ENCODE data around the gene COTL1.
A peak's percentile ranks its signal among the peaks of the same experiment; 100 is the strongest.

The COTL1 gene, protein sequence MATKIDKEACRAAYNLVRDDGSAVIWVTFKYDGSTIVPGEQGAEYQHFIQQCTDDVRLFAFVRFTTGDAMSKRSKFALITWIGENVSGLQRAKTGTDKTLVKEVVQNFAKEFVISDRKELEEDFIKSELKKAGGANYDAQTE

DNA sequence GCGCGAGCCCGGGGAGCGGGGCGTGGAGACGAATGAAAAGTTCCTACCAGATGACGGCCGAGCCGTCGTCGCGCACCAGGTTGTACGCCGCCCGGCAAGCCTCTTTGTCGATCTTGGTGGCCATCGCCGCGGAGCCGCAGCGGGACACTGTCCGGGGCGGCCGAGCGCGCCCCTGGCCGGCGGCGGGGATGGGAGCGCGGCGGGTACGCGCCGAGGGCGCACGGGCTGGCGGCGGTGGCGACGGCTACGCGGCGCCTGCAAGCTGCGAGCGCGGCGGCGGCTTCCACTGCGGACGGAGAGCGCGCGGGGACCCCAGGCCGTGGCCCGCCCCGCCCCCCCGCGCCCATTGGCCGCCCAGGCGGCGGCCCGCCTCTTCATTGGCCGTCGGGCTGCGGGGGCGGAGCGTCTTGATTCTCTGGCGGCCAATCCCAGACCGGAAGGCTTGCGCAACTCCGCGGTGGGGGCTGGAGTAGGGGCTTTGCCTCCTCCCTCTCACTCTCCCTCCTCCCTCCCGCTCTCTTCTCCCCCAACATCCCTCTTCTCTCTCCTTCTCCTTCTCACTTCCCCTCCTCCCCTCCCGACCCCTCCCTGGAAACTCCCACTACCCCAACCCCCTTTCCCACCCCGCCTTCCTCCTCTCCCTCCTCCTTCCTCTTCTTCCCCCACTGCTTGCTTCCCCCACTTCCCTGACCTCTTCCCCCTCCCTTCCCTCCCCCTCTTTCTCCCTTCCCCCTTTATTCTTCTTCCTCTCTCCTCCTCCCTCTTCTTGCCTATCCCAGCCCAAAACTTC is at the start of gene COTL1:
Gene COTL1 (minus strand): TSS at position 288 of the 790 bp plus-strand sequence. CDS start 164 bp downstream, at position 124.
- DNase-seq, result peak; percentile 98

DNA sequence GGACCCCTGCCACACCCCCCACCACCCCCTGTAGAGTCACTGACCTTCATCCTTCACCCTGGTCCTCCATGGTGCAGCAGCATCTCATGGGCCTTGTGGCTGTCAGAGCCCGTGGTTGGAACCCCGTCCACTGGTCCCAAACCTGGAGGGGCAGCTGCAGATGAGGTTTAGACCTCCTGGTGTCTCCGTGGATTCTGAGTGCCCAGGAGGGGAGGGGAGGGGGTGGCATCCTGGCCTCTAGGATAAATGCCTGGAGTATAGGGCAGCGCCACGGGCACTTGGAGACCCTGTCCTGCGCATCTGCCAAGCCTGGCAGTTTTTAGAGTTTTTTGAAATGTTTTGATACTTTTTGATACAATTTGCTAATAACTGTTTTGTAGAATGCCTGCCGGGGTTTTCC is 48.0 kb upstream of the COTL1 start:
- DNase-seq, result no peak

DNA sequence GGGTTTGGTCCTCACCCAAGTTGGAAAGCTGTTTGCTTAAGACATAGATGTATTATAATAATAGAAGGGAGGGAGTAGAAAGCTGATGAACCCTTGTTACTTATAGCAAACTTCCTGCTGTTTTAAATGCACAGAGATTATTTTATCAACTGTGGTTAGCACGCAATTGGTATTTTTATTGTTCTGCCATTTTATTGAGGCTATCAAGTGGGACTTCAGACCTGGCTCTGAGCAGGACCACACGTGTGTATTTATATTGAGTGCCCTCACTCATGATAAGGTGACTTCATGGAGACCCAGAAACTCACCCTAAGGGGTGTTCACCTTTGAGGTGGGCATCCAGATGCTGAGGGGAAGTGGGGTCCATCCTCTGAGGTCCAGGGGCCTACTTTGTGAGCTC is 47.5 kb upstream of the COTL1 start:
- DNase-seq, result no peak

DNA sequence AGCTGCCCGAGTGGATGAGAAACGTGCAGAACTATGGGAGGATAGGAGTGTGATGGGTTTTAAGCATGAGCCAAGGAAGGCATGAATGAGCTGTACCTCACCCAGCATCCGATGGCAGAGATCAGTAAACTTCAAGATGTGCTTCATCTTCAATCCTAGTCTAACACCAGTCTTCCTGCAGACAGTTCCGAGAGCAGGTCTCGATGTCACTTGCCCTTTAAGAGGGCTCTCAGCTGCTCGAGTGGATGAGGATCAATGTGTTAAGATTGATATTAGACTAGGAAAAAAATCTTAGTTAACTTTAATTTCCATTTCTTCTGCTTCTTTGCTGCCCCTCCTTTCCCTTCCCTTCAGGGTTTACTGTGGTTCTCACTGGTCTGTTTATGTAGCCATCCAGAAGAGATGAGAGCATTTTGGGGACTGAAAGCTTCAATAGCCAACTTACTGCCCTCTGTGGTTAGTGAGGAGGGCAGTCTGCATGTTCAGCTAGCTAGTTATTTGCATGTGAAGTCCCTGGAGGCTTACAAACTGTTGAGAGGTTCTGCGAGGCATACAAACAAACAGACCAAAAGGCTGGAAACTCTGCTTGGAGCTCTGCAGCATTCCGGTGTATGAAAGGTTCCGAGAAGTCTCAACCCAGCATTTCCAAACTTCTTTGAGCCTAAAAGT is 45.7 kb upstream of the COTL1 start:
- no peak for DNase-seq

DNA sequence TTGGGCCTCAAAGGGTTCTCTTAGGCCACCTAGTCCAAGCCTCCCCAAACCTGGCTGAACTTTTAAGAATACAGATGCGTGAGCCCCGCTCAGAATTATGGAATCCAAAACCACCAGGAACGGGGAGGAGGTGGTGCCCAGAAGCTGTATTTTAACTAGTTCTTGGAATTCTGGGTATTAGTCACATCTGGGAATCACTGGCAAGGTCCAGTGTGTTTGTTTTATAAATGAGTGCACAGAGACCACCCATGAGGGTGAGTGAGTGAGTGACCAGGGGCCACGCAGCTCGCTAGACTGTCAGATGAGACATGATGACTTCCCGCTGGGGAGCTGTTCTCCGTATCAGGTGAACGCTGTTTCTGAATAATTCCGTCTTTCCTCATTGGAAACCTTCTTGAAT is 44.6 kb upstream of the COTL1 start:
- no peak for DNase-seq

DNA sequence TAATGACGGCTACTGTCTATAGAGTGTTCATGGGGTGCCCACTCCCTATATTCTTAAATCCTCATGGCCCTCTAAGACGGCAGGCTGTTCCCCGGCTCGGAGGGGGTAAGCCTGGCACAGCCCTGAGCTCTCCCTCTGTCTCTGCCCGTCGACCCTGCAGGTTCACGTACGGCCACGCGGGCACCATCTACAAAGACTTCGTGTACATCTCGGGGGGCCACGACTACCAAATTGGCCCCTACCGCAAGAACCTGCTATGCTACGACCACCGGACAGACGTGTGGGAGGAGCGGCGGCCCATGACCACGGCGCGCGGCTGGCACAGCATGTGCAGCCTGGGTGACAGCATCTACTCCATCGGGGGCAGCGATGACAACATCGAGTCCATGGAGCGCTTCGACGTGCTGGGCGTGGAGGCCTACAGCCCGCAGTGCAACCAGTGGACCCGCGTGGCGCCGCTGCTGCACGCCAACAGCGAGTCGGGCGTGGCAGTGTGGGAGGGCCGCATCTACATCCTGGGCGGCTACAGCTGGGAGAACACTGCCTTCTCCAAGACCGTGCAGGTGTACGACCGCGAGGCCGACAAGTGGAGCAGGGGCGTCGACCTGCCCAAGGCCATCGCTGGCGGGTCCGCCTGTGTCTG is 43.7 kb upstream of the COTL1 start:
- no peak for DNase-seq

DNA sequence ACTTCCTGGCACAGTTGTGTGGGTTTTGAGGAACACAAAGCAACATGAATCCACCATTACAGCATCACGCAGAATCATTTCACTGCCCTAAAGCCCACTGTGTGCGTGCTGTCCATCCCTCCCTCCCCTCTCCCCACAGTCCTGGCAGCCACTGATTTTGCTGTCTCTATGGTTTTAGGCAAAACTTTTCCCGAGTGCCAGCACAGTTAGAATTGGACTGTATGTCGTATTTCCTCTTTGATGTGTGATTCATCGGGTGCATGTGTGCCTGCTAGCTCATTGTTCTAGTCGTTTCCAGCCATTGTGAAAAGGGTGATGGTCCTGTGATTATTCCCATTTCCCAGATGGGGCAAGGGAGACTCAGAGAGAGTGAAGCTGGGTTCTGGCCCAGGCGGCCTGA is 43.1 kb upstream of the COTL1 start:
- no peak for DNase-seq

DNA sequence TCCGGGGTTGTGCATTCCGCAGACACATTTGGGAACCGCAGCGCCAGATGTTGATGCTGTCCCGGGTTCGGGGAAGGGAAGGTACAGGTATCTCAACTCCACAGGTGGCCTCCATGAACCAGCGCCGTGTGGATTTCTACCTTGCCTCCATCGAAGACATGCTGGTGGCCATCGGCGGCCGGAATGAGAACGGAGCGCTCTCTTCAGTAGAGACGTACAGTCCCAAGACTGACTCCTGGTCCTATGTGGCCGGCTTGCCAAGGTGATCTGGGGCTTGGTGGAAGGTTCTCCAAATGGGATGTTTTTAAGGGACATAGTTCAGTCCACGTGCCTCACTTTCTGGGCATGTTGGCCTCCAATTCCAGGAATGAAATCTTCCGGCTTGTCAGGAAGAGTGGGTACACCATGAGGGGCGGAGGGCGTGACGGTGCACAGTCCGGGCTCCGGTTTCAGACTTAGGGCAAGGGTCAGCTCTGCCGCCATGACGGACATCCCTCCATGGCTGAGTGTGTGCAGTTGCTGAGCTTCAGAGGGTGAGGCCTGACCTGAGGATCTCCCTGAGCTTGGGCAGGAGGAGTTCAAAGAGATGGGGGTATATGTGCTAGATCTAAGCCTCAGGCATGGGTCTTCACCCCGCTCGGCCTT is 41.9 kb upstream of the COTL1 start:
- DNase-seq, result no peak

DNA sequence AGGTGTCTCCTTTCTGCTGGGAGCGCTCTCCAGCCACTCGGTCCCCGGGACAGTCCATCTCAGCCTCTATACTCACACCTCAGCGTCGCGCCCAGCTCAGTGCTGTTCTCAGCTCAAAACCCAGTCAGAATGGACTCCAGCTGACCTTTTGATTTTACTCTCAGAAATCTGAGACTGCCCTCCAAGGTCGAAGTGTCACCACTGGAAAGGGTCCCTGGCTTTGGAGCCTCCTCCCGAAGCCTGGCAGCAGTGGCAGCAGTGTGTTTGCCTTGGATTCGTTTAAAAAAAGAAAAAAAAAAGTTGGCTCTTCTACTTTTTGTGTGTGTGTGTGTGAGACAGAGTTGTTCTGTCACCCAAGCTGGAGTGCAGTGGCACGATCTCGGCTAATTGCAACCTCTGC is 40.8 kb upstream of the COTL1 start:
- no peak for DNase-seq

DNA sequence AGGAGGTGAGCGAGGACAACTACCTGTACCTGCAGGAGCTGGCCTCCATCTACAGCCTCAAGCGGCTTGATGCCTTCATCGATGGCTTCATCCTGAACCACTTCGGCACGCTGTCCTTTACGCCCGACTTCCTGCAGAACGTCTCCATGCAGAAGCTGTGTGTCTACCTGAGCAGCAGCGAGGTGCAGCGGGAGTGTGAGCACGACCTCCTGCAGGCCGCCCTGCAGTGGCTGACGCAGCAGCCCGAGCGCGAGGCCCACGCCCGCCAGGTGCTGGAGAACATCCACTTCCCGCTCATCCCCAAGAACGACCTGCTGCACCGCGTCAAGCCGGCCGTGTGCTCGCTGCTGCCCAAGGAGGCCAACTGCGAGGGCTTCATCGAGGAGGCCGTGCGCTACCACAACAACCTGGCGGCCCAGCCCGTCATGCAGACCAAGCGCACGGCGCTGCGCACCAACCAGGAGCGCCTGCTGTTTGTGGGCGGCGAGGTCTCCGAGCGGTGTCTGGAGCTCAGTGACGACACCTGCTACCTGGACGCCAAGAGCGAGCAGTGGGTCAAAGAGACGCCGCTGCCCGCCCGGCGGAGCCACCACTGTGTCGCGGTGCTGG is 39.5 kb upstream of the COTL1 start:
- no peak for DNase-seq

DNA sequence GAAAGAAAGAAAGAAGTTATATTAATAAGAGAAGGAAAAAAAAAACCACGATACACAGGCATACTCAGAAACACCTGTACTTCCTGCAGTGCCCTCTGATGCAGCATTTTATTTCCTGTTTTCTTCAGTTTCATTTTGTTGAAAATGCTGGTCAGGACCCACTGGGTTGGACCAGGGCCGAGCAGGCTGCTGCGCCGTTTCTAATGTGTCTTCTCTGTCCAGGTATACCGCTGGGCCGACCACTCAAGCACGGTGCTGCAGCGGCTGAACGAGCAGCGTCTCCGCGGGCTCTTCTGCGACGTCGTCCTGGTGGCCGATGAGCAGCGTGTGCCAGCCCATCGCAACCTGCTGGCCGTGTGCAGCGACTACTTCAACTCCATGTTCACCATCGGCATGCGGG is 38.8 kb upstream of the COTL1 start:
- DNase-seq, result no peak

DNA sequence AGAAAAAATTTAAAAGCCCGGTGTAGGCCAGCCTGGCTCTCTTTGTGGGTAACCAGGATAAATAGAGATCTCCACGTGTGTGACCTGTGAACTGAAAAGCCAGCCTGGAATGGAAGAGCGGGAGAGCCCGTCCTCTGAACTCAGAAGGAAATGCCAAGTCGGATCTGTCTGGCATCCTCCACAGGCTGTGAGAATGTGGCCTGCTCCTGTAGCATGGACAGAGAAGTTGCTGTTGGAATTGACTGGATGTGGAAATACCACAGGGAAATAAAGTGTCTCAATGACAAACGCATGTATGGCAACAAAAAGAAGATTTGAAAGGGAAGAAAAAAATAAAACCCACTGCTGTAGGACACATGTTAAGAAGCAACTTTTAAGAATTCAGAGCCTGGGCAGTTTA is 37.1 kb upstream of the COTL1 start:
- DNase-seq, result no peak

DNA sequence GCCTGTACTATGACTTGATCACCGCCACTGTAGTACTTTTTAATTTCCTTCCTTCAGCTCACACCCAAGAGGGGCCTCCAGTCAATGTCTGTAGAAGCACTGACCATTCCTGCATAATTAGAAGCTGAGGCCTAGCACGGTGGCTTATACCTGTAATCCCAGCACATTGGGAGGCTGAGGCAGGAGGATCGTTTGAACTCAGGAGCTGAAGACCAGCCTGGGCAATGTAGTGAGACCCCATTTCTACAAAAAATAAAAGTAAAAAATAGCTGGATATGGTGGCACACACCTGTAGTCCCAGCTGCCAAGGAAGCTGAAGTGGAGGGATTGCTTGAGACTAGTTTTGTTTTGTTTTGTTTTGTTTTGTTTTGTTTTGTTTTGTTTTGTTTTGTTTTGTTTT is 36.4 kb upstream of the COTL1 start:
- no peak for DNase-seq

DNA sequence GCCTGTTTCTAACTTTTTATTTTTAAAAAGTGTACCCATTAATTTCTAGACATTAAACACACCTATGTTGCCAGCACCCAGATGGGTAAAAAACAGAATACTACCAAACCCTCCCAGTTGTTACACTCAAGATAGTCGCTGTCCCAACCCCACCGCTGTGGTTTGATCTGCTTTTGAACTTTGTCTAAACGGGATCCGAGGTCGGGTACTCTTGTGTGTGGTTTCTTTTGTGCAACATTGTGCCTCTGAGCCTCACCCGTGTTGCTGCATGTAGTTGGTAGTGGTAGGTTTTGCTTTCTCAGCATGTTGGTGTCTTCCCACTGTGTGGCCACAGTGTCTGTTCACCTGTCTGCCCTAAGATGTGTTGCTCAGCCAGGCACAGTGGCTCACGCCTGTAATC is 34.7 kb upstream of the COTL1 start:
- DNase-seq, result no peak

DNA sequence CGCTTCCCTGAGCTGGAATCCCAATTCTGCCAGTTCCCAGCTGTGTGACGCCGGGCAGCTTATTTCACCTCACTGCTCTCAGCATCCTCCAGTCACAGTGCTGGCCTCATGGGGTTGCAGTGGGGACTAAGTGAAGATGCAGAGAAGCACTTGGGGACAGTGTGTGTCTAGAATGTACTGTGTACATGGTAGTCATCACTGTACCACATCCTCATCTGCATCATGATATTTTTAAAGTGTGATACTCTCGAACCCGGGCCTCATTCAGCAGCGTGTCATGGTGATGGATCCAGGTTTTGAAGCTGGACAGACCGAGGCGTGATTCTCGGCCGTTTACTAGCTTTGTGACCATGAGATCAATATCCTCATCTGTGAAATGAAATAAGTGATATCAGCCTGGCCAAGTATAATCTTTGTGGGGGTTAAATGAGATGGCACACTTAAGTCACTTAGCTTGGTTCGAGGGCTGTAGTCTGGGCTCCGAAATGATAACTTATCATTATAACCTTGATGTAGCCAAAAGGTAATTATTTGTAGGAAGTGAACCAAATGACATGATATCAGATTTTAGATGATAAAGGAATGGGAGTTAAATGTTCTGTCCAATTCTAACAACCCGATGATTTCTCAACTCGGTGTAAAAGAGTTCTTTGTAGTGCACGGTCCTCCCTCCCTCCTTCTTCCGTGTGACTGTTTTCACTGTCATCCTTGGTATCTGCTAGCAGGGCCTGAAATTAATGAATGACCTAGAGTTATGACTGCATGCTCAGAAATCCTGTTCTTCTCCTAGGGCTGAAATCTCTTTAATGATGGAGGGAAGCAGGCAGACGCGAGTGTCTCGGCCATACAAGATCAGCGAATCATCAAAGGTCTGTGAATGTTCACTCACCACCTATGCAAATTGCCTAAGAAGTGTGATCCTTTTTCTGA is 32.4 kb upstream of the COTL1 start:
- no peak for DNase-seq

DNA sequence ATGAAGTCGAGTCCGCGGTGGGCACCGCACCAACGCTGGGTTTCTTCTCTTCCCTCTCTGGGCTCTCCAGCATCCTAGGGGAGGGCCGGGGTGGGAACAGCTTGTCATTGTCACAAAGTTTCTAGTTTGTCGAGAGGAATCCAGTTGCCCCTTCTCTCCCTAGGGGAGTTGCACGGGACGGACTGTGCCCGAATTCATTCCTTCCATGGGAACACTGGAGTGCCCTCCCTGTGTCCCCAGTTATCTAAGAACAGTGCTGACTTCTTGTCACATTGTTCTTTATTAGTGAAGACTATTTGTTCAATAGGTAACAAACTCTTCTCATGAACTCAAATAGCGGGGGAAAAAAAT is 31.6 kb upstream of the COTL1 start:
- DNase-seq, result no peak

DNA sequence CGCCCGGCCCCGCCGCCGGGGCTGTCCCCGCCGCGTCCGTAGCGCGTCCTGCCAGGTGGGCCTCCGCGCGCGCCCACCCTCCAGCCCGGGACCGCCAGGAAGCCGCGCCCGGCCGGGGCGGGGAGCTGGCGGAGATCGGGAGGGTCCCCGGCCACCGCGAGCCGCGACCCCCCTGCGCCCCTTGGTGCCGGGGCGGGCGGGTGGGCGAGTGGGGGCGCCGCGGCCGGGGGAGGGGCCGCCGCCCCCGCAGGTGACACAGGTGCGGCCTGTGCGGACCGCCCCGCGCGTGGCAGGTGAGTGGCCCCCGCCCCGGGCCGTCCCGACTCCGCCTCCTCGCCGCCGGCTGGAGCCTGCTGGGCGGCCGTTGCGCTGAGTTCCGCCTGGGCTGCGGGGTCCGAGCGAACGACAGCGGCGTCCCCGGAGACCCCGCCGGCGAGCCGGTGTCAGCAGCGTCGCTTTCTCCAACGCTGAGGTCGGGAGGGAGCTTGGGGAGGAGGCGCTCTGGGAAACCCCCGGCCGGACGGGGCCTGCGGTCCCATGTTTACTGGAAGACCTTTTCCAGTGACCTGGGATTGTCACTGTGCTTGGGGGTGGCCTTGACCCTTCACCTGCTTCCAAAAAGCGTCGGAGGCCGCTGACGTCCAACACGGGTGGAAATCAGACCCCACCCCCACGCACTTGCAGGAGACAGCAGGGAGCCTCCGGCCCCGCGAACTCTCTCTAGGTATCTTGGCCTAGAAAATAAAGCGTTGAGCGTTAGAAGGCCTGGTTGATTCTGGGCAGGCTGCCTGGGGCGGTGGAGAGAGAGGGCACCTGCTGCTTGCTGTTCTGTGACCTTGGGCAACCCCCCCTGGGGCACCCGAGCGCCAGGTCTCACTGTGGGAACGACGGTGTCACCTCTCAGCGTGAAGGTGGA is 31.0 kb upstream of the COTL1 start:
- peak; percentile 47 for DNase-seq

DNA sequence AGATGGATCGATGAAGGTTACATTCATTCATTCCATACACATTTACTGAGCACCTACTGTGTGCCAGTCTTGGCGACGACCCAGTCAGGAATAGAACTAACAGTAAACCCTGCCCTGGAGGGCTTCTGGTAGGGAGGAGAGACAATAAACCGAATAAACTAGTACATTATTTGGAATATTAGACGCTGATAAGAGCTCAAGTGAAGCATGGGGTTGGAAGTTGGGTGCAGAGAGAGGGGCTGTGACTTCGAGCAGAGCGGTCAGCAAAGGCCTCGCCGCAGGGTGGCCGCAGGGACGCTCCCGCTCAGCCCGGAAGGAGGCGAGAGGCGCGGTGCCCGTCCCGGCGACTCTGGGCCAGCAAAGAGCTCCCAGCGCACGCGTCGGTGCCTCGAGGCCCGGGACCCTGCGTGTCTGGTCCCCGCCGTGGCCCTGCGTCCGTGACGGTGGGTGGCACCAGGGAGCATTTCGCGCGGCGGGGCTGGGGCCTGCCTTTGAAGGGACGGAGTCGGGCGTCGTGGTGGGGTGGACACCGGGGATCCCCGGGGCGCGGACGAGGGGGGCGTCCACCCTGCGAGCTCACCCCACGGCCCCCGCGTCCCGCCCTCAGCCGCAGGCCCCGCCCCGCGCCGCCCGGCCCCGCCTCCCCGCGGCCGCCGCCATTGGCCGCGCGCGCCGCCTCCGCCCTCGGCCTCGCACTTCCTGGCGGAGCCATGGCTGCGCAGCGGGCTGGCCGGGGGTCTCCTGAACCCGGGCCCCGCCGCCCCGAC is 30.1 kb upstream of the COTL1 start, which contains the start of gene KLHL36:
Gene KLHL36 (plus strand): TSS at position 684 of the 767 bp plus-strand sequence. CDS start 2,357 bp downstream, outside the sequence.
- DNase-seq, result peak; percentile 75

DNA sequence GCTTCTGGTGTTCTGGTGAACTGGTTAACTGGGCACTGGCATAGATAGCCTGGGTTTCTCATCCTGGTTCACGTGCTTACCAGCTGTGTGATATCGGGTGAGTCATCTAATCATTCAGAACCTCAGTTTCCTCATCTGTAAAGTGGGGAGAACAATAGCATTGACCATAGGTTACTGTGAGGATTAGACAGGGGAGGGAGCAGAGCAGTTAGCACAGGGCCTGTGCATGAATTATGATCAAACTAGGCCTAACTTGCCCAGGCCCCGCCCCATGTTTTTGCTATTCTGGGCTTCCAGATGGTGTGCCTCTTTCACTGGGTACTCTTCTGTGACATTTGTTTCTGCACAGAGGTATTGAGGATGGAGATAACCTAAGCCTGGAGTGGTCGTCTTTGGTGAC is 25.8 kb upstream of the COTL1 start:
- DNase-seq, result no peak

DNA sequence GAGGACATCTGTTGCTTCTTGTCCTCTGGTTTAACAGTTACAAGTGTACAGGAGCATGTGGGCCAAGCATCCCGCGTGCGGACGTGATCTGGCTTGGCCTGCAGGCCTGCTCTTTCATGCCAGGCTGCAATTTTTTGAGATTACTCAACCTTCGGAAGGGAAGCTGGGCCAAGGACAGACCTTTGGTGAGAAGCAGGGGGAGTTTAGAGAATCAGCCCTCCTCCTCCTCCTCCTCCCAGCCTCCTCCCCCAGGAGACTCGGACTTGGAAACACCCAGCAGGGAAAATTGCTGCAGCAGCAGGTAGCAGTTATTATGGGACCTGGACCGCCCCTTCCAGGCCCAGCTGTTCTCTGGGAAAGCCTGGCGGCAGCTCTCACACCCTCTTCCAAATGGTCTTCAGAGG is 25.3 kb upstream of the COTL1 start:
- no peak for DNase-seq
